GM10847 (cell line): ENCODE results near the gene OXNAD1.

Source experiments
- POLR2A ChIP-seq: IDR thresholded peaks from 2 replicates; pipeline ENCODE4 v1.6.1; 2011; ENCODE audit not compliant: insufficient read length; ENCODE audit errors: extremely low read depth

The OXNAD1 gene

DNA sequence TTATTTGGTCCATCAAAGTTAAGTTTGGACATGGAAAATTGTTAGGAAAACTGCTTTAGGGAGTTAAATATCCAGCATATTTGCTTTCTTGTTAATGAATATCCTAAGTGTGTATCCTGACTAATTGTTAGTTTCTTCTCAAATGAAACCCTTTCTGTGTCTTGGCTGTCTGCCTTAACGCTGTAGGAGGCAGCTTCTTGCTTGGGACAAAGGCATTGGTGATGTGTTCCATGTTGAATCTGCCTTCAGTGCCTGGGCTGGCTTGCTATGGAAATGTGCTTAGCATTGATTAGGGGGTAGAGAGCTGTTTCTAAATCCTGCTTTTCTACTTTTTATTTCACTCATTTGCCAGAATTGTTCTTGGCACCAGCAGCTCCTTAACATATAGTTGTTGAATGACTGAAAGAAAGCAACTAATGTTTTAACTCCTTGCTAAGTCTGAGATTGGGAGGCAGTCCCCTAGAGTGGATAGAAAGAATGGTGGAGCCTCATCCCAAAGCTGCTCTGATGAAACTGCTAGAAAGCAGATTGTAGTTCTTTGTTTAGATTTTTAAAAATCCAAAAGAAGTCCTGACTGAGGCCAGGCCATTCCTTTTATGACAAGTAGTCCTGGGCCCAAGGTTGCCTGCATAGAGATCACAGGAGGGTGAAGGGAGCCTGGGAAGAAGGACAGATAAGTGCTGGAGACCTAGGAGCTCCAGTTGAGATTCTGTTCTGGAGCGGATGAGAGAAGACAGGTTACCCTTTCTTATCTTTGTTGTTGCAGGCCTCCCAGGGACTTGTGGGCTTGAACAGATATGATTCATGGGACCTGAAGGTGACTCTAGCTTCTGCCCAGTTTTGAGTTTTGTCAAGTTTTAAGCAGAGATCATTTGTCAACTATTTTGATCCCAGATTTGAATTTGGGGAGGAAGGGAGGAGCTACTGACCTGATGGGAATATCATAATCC, 39.3 kb downstream of the OXNAD1 start:
- TF ChIP-seq POLR2A, result no peak

DNA sequence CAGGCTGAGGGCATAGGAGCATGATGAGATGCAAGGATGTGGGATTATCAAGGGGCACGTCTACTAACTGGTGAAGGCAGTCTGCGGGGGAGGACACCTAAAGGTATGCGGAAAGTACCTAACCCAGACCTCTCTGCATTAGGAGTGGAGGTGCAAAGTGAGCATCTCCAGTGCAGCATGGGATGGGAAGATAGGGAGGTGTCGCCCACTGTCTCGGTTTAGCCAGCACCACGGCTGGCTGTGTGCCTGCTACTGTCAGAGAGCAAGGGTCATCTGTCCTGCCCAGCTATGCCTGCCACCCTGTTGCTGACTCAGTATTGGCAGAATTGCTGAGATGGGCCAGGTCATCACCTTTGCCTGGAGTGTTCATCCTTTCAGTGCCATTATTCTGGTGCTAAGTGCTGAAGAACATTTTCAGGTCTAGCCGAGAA, 40.1 kb downstream of the OXNAD1 start:
- TF ChIP-seq POLR2A, result peak; percentile 38

DNA sequence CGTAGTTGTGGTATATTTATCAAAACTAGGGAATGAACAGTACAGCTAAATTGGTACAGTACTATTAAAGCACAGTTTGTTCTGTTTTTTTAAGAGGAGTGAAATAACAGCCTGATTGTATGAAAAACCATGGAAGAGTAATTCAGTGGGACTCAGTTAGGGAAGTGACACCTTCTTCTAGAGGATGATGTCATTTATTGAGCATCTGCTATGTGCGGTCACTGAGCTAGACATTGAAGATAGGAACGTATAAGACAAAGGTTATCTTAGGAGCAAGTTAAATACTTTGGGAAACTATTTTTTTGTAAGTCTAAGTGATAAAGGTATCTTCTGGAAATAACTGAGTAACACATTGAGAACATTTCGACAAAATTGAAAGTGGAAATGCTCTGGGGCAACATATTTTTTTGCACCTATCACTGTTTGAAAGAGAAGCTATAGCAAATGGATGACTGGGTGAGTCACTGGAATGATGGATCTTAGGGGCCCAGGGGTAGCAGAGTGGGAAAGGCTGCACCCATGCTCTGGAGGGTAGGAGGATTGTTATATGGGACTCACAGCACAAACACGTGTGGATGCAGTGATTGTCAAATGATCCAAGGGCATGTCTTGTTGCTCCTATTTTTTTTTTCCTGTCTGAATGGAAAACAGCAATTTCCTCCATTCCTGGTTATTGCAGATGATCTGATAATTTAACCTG, 43.0 kb downstream of the OXNAD1 start:
- TF ChIP-seq POLR2A, result no peak

DNA sequence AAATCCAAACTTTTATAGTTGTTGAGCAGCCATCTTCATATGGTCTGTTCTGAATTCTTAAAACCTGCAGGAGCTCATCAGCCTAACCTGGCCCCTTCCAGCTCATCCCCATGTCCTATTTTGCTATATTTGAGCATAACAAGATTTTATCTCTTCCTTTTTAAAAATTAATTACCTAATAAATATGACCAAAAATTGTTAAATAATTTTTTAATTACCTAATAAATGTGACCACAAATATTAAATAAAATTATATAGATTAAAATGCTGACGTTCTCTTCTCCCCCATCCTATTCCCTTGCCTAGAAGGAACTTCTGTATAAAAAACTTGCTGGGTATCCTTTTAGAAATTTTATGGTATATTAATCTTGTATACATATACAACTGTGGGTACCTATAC, 43.7 kb downstream of the OXNAD1 start:
- TF ChIP-seq POLR2A, result no peak

DNA sequence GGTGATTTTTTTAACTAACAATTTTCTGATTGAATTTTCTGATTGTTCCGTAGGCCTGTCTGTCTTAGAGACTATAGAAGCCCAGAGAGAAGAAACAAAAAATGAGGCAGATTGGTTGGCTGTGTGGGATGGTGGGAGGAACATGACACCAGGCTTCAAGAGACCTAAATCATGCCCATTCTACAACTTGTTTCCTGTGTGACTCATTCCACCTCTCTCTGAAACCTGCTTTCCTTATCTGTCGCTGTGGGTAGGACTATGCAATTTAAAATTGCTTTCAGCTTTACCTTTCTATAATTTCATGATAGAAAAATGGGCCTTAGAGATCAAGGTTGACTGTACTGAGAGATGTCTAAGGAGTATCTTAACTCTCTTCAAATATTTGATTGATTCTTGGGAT, 44.5 kb downstream of the OXNAD1 start:
- no peak for TF ChIP-seq POLR2A

DNA sequence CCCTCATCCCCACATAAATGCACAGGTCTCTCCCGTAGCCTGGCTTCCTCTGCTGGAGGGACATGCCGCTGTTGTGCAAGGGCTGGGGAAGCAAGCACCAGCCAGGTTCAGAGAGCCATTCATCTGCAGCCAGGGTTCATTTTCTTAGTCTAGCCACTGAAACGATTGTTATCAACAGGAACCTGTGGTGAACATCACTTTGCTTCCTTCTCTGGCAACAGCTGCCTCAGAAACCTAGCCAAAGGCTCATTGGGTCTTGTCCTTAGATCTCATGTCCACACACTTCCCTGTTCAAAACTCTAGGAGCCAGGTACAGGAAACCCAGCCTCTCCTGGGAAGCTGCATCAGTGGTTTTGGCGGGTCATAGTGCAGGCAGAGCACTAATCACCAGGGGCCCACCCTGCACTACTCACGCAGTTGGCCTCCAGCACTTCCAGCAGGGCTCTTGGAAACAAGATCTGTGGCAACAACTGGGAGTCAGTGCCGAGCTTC, 47.0 kb downstream of the OXNAD1 start:
- no peak for TF ChIP-seq POLR2A

DNA sequence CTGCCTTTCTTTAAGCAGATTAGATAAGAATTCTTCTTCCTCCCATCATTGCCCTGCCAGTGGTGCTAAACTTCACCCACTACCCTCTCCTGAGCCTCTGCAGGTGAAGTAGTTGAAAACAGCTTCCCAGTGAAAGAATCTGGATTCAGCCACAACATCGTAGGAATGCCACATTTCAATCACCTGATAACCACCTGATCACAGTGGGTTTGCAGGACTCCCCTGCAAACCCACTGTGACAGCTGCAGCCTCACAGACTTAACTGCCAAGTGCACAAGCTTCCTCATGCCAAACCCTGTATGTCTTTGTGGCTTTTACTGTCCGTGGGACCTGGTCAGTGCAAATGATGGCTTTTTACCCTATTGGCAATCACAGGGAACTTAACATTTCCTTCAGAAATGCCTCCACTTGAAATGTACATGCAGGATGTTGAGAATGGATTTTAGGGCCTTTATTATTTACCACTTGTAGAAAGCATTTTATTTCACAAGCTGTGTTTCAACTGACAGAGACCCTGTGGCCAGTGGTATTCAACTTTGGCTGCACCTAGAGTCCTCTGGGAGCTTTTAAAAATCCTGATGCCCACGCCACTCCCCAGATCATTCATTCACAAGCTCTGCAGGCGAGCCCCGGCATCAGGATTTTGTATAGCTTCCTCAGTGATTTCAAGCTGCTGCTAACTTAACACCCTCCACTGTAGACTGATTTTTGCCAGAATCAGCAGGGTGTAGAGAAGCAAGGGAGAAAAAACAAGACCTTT, 49.1 kb downstream of the OXNAD1 start:
- no peak for TF ChIP-seq POLR2A

DNA sequence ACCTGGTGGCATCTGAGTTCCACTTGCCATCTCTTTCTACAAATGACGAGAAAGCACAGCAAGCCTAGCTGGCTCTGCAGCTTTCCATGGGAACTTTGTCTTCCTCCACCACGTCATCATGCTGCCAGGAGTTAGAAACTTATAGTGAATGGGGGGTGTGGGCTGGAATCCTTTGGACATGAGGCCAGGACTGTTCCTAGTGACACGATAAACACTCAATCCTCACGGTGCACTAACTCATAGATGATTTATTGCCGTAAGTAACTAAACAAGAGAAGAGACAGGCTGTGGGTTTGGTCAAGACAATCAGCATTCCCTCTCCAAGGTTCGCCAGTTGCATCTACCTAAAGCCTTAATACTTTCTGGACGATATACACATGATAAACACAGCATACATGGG, 50.6 kb downstream of the OXNAD1 start:
- TF ChIP-seq POLR2A, result no peak

DNA sequence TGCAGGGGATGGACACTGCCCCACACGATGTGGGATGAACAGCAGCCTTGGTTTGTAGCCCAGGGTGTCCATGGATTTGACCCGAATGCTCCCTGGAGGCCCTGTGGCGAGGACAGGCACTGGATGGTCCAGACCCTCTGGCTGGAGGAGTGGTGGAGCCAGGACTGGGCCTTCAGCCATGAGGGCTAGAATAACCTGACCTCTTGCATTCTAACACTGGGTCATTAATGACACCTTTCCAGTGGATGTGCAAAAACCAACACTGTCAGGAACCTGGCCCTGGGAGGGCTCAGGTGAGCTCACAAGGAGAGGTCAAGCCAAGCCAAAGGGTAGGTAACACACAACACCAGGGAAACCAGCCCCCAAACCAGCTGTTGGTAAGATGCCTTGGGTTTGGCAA, 51.4 kb downstream of the OXNAD1 start:
- TF ChIP-seq POLR2A, result no peak

DNA sequence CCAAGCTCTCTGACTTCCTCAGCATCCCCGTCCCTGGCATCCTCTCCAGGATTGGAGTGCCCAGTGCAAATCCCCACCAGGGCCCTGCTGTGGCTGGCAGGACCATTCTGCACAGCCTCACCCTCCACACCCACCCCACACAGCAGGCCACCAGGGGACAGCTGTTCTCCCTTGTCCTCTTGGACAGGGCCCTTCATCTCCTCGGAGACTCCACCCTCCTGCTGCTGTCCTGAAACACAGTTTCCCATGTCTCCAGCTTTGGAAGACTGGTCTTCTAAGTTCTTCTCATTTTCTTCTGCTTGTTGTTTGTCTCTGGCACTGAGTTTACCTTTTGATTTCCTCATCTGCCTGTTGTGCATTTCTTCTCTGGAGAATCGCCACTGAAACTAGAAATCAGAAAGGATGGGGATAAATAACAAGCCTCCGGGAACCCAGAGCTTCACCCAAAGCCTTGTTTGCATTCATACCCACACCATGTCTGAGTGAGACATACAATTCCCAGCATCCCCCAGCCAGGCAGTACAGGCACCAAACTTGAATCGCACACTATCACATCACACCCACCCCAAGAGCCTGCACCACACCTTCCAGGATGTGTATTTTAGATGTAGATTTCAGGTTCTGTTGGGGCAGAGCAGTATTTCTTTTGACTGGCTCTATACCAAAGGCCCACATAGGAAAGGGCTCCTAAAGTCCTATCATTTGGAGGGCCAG, 52.0 kb downstream of the OXNAD1 start:
- TF ChIP-seq POLR2A, result no peak

DNA sequence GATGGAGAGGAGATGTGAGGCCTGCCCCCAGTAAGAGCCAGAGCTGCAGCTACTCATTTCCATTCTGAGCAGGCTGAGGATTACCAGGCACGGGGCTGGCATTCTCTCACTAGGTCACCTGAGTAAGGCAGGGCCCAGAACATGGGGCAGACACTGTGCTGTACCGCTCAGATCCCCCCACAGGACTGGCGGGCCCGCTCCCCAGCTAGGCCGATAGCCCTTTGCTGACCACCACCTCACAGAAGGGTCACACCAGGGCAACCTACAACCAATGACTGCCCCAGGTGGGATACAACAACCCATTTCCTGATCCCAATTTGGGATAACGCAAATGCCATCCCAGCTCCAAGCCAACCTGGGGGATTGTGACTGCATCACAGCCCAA, 52.5 kb downstream of the OXNAD1 start:
- TF ChIP-seq POLR2A, result no peak

DNA sequence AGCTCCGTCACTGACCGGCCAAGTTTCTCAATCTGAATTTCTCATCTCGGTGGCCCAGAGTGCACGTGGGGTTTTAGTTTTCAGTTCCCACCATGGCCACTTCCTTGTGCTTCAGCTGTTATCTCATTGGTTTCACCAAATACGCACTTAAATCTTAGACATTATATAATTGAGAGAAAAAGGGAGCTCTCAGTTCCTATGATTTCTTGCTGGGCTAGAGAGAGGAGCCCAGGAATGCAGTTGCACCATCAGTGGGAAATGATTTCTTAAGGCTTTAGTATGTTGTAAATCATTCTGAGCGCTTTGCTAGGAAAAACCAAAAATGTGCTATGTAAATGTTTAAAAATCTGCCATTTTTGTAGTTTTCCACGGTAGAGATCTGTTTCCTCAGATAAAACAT, 53.2 kb downstream of the OXNAD1 start:
- TF ChIP-seq POLR2A, result no peak

DNA sequence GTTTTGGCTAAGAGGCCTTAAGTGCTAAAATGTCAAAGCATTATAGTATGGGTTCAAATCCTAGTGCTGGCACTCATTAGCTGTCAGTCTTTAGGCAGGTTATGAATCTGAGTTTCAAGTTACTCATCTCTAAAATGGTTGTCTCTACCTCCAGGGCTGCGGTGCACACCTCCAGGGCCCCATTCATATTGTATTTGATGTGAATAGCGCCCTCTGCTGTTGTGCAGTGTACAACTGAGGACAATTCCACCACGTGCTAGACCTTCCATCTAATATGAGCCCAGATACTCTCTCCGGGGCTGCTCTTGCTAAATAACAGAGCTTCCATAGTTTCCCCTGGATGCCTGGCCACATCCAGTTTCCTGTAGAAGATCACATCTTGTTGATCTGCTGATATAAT, 54.3 kb downstream of the OXNAD1 start:
- TF ChIP-seq POLR2A, result no peak

DNA sequence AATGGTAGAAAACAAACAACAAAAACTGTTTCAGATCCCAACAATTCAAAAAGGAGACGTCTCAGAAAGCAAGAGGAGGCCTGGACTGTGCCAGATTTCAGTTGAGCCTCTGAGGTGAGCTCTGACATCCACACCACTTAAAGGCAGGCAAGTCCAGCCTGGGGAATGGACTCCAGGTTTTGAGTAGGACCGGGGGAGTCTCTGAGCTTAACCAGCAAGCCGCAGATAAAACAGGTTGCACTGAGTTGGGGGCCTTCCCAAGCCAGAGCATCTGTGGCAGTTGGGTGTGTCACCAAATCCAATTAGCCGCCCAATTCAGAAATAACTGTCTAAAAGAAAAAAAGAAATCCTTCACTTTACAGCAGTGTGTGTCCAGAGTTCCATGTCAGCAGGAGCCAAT, 54.7 kb downstream of the OXNAD1 start:
- no peak for TF ChIP-seq POLR2A

DNA sequence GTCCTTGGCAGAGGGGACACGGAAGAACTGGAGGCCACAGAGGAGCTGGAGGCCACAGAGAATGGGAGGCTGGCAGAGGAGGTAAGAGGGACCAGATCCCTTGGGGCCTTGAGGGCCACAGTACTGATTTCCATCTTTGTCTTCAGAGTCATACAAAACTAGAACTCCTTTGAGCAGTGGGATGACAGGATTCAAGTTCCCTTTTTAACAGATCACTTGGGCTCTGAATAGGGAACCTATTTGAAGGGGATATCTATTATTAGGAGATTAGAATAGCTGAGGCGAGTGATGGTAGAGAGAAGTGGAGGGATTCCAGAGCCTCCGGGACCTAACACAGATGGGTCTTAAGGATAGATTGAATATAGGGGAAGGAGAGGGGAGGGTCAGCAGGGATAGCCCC, 55.7 kb downstream of the OXNAD1 start:
- TF ChIP-seq POLR2A, result no peak
